Measurements from ENCODE around the gene TBXT.

TBXT gene

DNA sequence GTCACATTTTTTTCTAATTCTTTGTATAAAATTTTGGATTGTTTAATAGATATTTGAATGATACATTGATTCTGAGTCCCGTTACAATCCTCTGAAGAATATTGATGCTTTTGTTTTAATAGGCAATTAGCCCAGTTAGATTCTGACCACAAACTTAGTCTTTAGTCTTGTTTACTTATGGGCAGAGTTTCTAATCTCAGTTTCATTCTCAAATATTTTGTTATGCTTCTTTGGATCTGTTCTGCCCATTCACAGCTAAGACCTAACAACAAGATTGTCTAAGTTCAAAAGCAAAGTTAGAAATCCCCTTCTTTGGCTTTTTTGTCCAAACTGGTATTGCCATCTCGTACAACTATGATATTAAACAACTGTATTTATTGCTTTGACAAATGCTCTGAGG is 58.0 kb downstream of the TBXT start:
- DNase-seq = no peak
